Sigmoid colon (tissue), 7 donors: ENCODE results near the gene DDR2. TPM values are rescaled to one million over a fixed set of nuclear protein-coding genes. Genes with fewer than 3 reads are reported as not detected.

Experiments
- DNase-seq: peaks from one replicate; pipeline ENCODE4 v3.0.0-alpha.2; 2019
- H3K27ac ChIP-seq, 4 donors: fragments of 200-600 bp; sonication (generic); one replicate each; pipeline ENCODE4 v1.5.1; 2016 to 2019; ENCODE audit warnings: mild to moderate bottlenecking in 1 of 4
- H3K27me3 ChIP-seq, 3 donors: fragments of 200-600 bp; sonication (generic); one replicate each; pipeline ENCODE4 v1.5.1; 2019; ENCODE audit warnings: mild to moderate bottlenecking in 1 of 3
- H3K36me3 ChIP-seq, 4 donors: fragments of 200-600 bp; sonication (generic); one replicate each; pipeline ENCODE4 v1.5.1; 2016 to 2019
- H3K4me1 ChIP-seq, 4 donors: fragments of 200-600 bp; sonication (generic); one replicate each; pipeline ENCODE4 v1.5.1; 2017 to 2019
- H3K4me3 ChIP-seq, 4 donors: fragments of 200-600 bp; sonication (generic); one replicate each; pipeline ENCODE4 v1.5.1; 2017 to 2019; ENCODE audit warnings: mild to moderate bottlenecking in 2 of 4, moderate library complexity in 1 of 4
- H3K9me3 ChIP-seq, 4 donors: fragments of 200-600 bp in 3 of 4; sonication (generic) in 3 of 4; one replicate each; pipeline versions ENCODE4 v1.5.1 to v1.6.1; 2013 to 2019
- EP300 ChIP-seq, 4 donors: sonication (generic); formaldehyde crosslinking; IDR thresholded peaks; one replicate each; pipeline ENCODE4 v1.6.1; 2017; ENCODE audit warnings: antibody characterized with exemption in 4 of 4
- POLR2A ChIP-seq, 2 donors: fragments of 450-650 bp; IDR thresholded peaks; one replicate each; pipeline ENCODE4 v1.6.1; 2016; ENCODE audit warnings: antibody characterized with exemption in 2 of 2, mild to moderate bottlenecking in 2 of 2, moderate library complexity in 2 of 2
- POLR2AphosphoS5 ChIP-seq, 4 donors: sonication (generic); formaldehyde crosslinking; IDR thresholded peaks; one replicate each; pipeline ENCODE4 v1.6.1; 2017; ENCODE audit warnings: antibody characterized with exemption in 4 of 4
- WGBS, 2 donors: extraction: QIAGEN DNeasy Blood & Tissue Kit; methylation state at CpG; one replicate each; pipeline ENCODE4 v1.1.7; 2013; 5-methylcytosine and 5-hydroxymethylcytosine counted together
- intact Hi-C: fragments of 100-400 bp; cut with DNase I; formaldehyde crosslinking; loops from one replicate; pipeline ENCODE4 v1.15.1; 2023
- polyA plus RNA-seq, 3 donors: library from polyadenylated mRNA; stranded (reverse); fragments of 200-250 nt; gene quantifications; one replicate each; pipeline ENCODE4 v1.2.3, GENCODE V29; 2013
- total RNA-seq, 4 donors: library from RNA; depleted of rRNA; stranded (reverse); fragments of >200 nt; gene quantifications; one replicate each; pipeline ENCODE4 v1.1.0, GENCODE V29; 2016
- TF ChIP-seq, protein P1 (sequence below), 4 experiments: fragments of 450-650 bp in 3 of 4; fragments of 200-600 bp in 1 of 4; IDR thresholded peaks; one replicate each; pipeline ENCODE4 v1.5.1; 2016 to 2019; ENCODE audit warnings: antibody characterized with exemption in 4 of 4, mild to moderate bottlenecking in 3 of 4, moderate library complexity in 2 of 4
- donor health status: healthy with polysubstance abuse.
- donor health status: Bipolar disorder and iron deficiency.
- donor health status: healthy.

DDR2 gene
- total and polyA plus RNA-seq, 7 donors, result 3.5 to 236 (median 150) TPM

DNA sequence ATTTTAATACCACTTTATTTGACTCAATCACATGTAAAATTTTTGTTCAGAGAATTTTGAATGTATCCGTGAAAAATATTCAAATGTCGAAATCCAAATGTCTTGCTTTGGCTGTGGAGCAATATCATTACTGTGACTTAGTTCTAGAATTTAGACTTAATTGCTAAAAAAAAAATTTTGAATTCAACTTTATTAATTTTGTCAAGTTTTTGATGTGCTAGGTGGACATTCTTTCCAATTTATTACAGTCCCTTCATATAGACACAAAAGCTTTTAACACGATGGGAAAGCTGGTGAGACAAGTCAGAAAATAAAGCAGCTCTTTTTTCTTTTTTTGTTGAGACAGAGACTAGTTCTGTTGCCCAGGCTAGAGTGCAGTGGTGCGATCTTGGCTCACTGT is 62.6 kb downstream of the DDR2 start:
- no peak for DNase-seq
- intact Hi-C loops, result no loop called here
- Histone ChIP-seq H3K4me1 (peaks cover 3 to 100% (median 92%) of the 10 kb centered on the region in 4 donors), H3K4me3 (no peak overlapping the region), H3K27ac (peak overlapping the region; percentile 67 to 90 (median 88)), H3K9me3 (no peaks in the 10 kb centered on the region), H3K27me3 (no peaks in the 10 kb centered on the region), H3K36me3 (peaks cover 0 to under 1% (median 0%) of the 10 kb centered on the region in 4 donors)
- WGBS, 2 donors, result 91 to 92% methylated on average over 4 of the region's 4 CpGs
- TF ChIP-seq EP300 (IDR thresholded peaks at IDR 0.05) (no peak), POLR2AphosphoS5 (IDR thresholded peaks at IDR 0.05) (no peak)

DNA sequence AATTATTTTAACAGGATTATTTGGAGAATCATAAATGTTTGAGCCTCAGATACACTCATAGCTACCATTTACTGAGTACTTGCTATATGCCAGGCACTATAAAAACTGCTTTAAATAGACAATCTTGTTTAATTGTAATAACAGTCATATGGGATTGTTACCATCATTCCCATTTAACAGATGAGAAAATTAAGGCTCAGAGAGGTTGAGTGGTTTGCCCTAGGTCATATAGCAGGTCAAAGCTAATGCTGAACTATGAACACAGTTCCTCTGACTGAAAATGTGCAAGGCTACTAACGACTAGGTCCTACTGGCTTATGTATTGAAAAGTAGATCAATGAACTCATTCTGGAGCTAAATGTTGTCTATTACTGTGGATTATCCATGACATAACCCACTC is 63.4 kb downstream of the DDR2 start:
- intact Hi-C loops, result no loop called here
- Histone ChIP-seq H3K27ac (peak overlapping the region; percentile 67 to 90 (median 88)), H3K4me3 (no peak overlapping the region), H3K36me3 (peaks cover 0 to 7% (median 0%) of the 10 kb centered on the region in 4 donors), H3K9me3 (no peaks in the 10 kb centered on the region), H3K27me3 (no peaks in the 10 kb centered on the region), H3K4me1 (peaks cover 3 to 100% (median 88%) of the 10 kb centered on the region in 4 donors)
- no peak for TF ChIP-seq POLR2AphosphoS5 (IDR thresholded peaks at IDR 0.05)
- TF ChIP-seq, protein P1, sequence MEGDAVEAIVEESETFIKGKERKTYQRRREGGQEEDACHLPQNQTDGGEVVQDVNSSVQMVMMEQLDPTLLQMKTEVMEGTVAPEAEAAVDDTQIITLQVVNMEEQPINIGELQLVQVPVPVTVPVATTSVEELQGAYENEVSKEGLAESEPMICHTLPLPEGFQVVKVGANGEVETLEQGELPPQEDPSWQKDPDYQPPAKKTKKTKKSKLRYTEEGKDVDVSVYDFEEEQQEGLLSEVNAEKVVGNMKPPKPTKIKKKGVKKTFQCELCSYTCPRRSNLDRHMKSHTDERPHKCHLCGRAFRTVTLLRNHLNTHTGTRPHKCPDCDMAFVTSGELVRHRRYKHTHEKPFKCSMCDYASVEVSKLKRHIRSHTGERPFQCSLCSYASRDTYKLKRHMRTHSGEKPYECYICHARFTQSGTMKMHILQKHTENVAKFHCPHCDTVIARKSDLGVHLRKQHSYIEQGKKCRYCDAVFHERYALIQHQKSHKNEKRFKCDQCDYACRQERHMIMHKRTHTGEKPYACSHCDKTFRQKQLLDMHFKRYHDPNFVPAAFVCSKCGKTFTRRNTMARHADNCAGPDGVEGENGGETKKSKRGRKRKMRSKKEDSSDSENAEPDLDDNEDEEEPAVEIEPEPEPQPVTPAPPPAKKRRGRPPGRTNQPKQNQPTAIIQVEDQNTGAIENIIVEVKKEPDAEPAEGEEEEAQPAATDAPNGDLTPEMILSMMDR (IDR thresholded peaks at IDR 0.05), result no peak
- no peak for TF ChIP-seq POLR2A (IDR thresholded peaks at IDR 0.05)
- no peak for TF ChIP-seq EP300 (IDR thresholded peaks at IDR 0.05)
- no peak for DNase-seq
- WGBS, 2 donors, result 65 to 68% methylated on average over 1 of the region's 1 CpG

DNA sequence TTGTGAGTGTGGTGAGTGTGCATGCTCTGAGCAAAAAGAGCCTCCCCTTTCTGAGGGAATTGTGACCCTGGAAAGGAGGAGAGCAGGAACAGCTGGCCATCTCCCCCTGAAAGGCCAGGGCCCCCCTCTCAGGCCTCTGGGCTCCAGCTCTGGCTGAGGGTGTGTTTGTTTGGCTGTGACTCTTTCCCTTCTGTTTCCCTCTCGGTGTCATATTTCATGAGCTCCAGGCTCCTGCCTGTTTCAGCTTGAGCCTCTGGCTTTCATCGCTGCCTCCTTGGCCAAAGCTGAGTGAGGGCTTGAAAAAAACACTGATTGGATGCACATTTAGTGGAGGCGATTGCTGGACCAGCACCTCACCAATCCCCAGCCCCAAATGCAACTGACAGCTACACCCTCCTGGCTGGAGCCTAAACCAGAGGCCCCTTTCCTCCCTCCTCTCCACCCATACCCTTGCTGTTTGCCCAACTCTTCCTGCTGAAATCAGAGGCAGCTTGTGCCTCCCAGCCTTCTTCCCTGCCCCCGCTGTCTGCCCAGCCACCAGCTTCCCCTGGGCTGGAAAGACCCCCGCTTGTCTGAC is 64.1 kb downstream of the DDR2 start:
- Histone ChIP-seq H3K4me1 (peaks cover 3 to 100% (median 85%) of the 10 kb centered on the region in 4 donors), H3K4me3 (no peak overlapping the region), H3K9me3 (no peaks in the 10 kb centered on the region), H3K27me3 (no peaks in the 10 kb centered on the region), H3K27ac (peak overlapping the region; percentile 67 to 90 (median 88)), H3K36me3 (peaks cover 0 to 7% (median 0%) of the 10 kb centered on the region in 4 donors)
- DNase-seq, result peak; percentile 95
- TF ChIP-seq, protein P1 (IDR thresholded peaks at IDR 0.05), result no peak
- TF ChIP-seq POLR2AphosphoS5 (IDR thresholded peaks at IDR 0.05) (peak; percentile 78 to 84 (median 83)), EP300 (IDR thresholded peaks at IDR 0.05) (peak in 2 of 4 donors; percentile 3 to 35), POLR2A (IDR thresholded peaks at IDR 0.05) (no peak)
- intact Hi-C loops, result no loop called here
- WGBS, 2 donors, result 53 to 57% methylated on average over 5 of the region's 5 CpGs

DNA sequence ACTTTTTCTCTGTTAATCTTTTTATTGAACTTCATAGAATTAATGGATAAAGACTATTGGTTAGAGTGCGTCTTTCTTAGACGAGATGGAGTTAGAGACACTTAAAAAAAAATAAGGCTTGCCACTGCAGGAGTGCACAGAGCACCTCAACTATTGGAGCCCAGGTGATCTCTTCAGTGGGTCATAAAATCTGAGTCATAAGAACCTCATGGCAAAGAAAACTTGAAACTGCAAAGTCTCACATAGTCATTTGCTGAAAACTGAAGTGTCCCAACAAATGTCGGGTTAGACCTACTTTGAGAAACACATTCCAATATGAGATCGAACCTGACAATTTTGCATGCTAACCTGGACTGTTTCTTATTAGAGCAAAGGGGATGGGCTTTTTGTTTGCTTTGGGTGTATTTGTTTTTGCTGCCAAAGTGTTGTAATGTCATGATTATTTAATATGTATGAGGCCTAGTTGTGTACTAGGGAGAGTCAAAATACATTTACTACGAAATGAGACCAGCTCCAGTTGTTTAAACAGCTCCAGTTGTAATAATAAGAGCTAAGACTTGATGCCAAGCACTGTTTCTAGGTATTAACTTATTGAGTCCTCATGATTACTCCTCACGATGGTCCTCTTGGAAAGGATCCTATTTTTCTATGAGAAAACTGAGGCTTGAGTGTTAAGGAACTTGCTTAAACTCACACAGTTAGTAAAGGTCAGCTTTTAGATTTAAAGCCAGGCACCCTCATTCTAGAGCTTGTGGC is 65.1 kb downstream of the DDR2 start:
- TF ChIP-seq EP300 (IDR thresholded peaks at IDR 0.05), result no peak
- TF ChIP-seq POLR2A (IDR thresholded peaks at IDR 0.05), result no peak
- no peak for TF ChIP-seq POLR2AphosphoS5 (IDR thresholded peaks at IDR 0.05)
- TF ChIP-seq, protein P1 (IDR thresholded peaks at IDR 0.05), result no peak
- Histone ChIP-seq H3K27ac (peak overlapping the region; percentile 67 to 90 (median 88)), H3K36me3 (peaks cover 0 to 7% (median 0%) of the 10 kb centered on the region in 4 donors), H3K4me1 (peaks cover 0 to 100% (median 77%) of the 10 kb centered on the region in 4 donors), H3K4me3 (no peak overlapping the region), H3K9me3 (no peaks in the 10 kb centered on the region), H3K27me3 (no peaks in the 10 kb centered on the region)
- 43 to 67% methylated on average over 6 of the region's 6 CpGs for WGBS, 2 donors
- no peak for DNase-seq
- intact Hi-C loops, result no loop called here

DNA sequence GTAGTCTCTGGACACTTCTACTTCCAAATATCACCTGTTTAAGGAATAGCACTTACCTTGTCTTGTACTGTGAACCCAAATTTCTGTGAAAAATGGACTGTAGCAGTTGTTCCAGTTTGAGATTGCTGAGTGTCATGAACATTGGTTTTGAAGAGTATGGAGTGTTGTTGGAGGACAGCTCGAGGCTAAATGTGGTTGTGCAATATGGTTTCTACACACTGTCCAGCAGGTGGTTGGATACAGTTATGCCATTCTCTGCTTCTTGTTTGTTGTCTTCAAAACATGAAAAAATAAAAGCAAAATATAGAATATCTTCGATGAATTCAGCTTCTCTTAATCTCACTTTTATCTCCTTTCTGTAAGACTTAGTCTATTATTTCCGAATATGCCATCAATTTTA is 67.1 kb downstream of the DDR2 start:
- TF ChIP-seq, protein P1 (IDR thresholded peaks at IDR 0.05), result no peak
- no peak for TF ChIP-seq EP300 (IDR thresholded peaks at IDR 0.05)
- no peak for TF ChIP-seq POLR2A (IDR thresholded peaks at IDR 0.05)
- no peak for TF ChIP-seq POLR2AphosphoS5 (IDR thresholded peaks at IDR 0.05)
- WGBS, 2 donors, result 84 to 88% methylated on average over 3 of the region's 3 CpGs
- Histone ChIP-seq H3K27me3 (no peaks in the 10 kb centered on the region), H3K27ac (peak overlapping the region in 3 of 4 donors; percentile 88 to 90 (median 88)), H3K4me3 (no peak overlapping the region), H3K36me3 (peaks cover 0 to 7% (median 0%) of the 10 kb centered on the region in 4 donors), H3K4me1 (peaks cover 0 to 99% (median 77%) of the 10 kb centered on the region in 4 donors), H3K9me3 (no peaks in the 10 kb centered on the region)
- DNase-seq, result no peak
- intact Hi-C loops, result no loop called here
